GM21423 (cell line): Measurements from ENCODE around the gene TENT4A.

ENCODE experiments used
- ATAC-seq: cut with Tn5 transposase; IDR thresholded peaks from one replicate; pipeline ENCODE4 v1.9.1; 2021; ENCODE audit warnings: mild to moderate bottlenecking, moderate library complexity; ENCODE audit not compliant: unreplicated experiment

The TENT4A gene

DNA sequence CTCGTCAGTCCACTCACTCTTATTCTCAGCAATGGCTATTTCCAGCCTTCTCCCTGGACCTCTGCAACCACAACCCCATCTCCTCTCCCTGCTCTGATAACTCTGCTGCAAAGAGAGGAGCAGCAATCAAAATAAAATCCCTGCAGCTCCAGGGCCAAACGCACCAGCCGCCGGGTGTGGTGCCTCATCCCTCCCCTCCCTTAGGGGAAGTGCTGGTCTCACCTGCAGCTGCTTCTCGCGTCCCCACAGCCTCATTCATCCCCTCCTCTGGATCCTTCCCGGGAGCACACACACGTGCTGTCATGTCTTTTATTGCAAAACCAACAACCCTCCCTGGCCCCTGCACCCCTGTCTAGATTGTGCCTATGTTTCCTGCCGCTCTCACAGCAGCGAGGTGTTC is 77.8 kb downstream of the TENT4A start:
- no peak for ATAC-seq

- no peak for ATAC-seq
These were observed 79.1 kb downstream of the TENT4A start for GRCh38 chr5:6792376-6792775.

DNA sequence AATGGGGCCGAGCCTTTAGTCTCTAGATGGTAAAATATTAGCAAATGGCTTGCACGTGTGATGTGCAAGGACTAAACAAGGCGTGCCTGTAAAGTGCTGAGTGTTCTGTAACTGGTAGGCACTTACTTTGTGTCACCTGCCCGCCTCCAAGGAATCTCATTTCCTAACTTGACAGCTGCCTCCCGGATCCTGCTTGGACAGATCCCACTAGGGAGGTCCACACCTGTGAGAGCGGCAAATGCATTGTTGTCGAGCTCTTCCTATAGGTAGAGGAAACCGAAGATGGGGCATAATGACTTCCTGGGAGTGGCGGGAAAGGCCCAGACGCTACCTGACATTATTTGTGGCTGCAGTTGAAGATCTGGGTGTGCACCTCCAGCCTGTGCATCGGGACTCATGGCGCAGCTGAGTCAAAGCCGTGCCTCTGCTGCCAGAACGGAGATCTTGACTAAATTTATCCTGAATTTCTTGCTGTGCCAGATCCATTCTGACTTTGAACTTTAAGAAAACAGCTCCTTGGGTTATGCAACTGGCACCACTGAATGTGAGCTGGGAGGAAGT is 79.8 kb downstream of the TENT4A start:
- no peak for ATAC-seq

GRCh38 chr5:6801236-6801635 is 88.0 kb downstream of the TENT4A start:
- no peak for ATAC-seq

DNA sequence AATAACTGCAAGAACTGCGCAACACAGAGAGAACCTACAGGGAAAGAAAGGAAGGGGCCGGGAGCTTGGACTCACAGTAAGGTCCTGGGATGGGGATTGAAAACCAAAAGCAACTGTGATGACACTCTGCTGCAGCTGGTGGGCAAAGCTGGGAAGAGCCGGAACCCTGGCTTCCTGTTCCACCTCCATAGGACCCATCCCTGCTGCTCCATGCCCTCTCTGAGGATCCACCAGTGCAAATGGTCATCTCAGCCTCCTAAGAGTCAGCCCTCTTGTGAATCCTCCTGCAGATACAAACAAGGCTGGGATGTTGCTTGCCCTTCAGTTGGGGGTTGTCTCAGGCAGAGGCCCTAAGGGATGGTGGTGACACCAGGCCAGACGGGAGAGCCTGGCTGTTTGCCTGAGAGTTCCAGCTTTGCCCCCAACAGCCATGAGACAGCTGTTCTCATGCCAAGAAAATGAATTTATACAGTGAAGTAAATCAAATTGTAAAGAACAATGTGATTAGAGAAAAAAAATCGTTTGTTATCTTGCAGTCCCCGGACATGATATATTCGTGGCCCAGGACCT is 90.8 kb downstream of the TENT4A start:
- ATAC-seq: no peak

- no peak for ATAC-seq
These were observed 91.7 kb downstream of the TENT4A start for GRCh38 chr5:6804766-6805501.

DNA sequence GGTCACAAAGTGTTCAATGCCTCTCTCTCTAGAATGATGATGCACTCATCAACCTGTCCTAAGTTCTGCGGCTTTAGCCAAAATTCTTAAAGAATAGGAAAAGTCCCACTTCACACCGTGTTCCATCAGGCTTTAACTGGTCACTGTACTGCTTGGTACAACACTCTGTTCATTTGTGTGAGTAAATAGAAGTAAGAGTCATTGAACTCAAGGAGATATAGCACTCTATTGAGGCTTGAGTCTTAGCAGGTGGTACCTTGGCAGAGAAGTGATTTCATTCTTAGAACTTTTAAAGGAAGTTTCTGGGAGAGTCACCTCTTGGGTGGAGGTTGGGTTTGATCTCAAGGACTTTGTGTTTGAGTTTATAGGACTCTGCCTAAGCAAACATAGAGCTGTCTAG is 92.6 kb downstream of the TENT4A start:
- ATAC-seq: no peak
